ENCODE measurements around the gene STX5. TPM values are rescaled to one million over a fixed set of nuclear protein-coding genes. Genes with fewer than 3 reads are reported as not detected.

The STX5 gene
- total and polyA plus RNA-seq, 9 of the 15 experiments (the other 6 are each of a cell fraction or from before 2014, with no cell fraction given), result 2.8 to 28.6 (median 23.7) TPM

GRCh38 chr11:62856333-62856895 is 24.6 kb upstream of the STX5 start (continued):
- no peak for TF ChIP-seq MYC (IDR thresholded peaks at IDR 0.05; ENCODE audit: low read depth, low read length)
- TF ChIP-seq MYC (CRISPR knock-in tag; IDR thresholded peaks at IDR 0.05; ENCODE audit: borderline replicate concordance, low read depth), result no peak
- TF ChIP-seq DNMT1 (IDR thresholded peaks at IDR 0.05), result no peak
- TF ChIP-seq ARHGAP35 (IDR thresholded peaks at IDR 0.05; ENCODE audit: partially characterized antibody), result no peak
- no peak for TF ChIP-seq CLOCK (CRISPR knock-in tag; IDR thresholded peaks at IDR 0.05; ENCODE audit: borderline replicate concordance)
- no peak; the same call in 1 of the 2 replicates for TF ChIP-seq GABPB1 (CRISPR knock-in tag; IDR thresholded peaks at IDR 0.05)
- no peak for TF ChIP-seq ZNF324 (CRISPR knock-in tag; IDR thresholded peaks at IDR 0.05)
- TF ChIP-seq ZNF263 (CRISPR knock-in tag; IDR thresholded peaks at IDR 0.05; ENCODE audit: borderline replicate concordance), result no peak
- TF ChIP-seq ZNF584 (CRISPR knock-in tag; IDR thresholded peaks at IDR 0.05; ENCODE audit: low read depth), result no peak
- TF ChIP-seq ZNF212 (CRISPR knock-in tag; IDR thresholded peaks at IDR 0.05), result no peak
- TF ChIP-seq SAFB (IDR thresholded peaks at IDR 0.05; ENCODE audit: borderline replicate concordance, low read depth, low read length), result no peak
- no peak for TF ChIP-seq ZBTB17 (CRISPR knock-in tag; IDR thresholded peaks at IDR 0.05)
- TF ChIP-seq MEF2D (tag; conservative IDR thresholded peaks at IDR 0.05; ENCODE audit: low read depth), result no peak
- no peak for TF ChIP-seq ZBTB8A (IDR thresholded peaks at IDR 0.05; ENCODE audit: partially characterized antibody)
- no peak for TF ChIP-seq TAF1 (IDR thresholded peaks at IDR 0.05; ENCODE audit: control insufficient read depth, extremely low read depth, insufficient read depth, low read length, severe bottlenecking)
- no peak for TF ChIP-seq SRSF1 (IDR thresholded peaks at IDR 0.05; ENCODE audit: low read depth, low read length)
- 0 out of 2 replicates have a peak, but pooled peaks have one; percentile 6 for TF ChIP-seq ZNF592 (IDR thresholded peaks at IDR 0.05)
- no peak for TF ChIP-seq SOX6 (IDR thresholded peaks at IDR 0.05)
- no peak for TF ChIP-seq HOMEZ (CRISPR knock-in tag; IDR thresholded peaks at IDR 0.05)
- no peak for TF ChIP-seq HNRNPH1 (optimal IDR thresholded peaks at IDR 0.05; ENCODE audit: low read depth, low read length)
- TF ChIP-seq CGGBP1 (CRISPR knock-in tag; IDR thresholded peaks at IDR 0.05), result no peak

All from K562 (cell line).